B cell (primary cell): ENCODE results near the gene UBD. TPM values are rescaled to one million over a fixed set of nuclear protein-coding genes. Genes with fewer than 3 reads are reported as not detected.

Experiments used
- ATAC-seq: fragments of 200-7000 bp; cut with Tn5 transposase; one replicate; pipeline ENCODE4 v1.10.0; 2021; ENCODE audit warnings: low read depth, mild to moderate bottlenecking, moderate number of reproducible peaks, moderate library complexity
- CTCF ChIA-PET: fragments of 350-600 bp; sonication (Branson Sonifier 250); formaldehyde crosslinking; loops from one replicate; lab custom pipeline; 2021; ENCODE audit warnings: antibody characterized with exemption, inconsistent platforms; lab: Charles Lee
- POLR2A ChIA-PET: fragments of 350-600 bp; sonication (Branson Sonifier 250); formaldehyde crosslinking; loops from one replicate; lab custom pipeline; 2021; ENCODE audit warnings: antibody characterized with exemption; lab: Charles Lee
- DNase-seq: peaks from one replicate; pipeline ENCODE4 v3.0.0; 2013
- H2AFZ ChIP-seq: 2 replicates; pipeline ENCODE4 v1.6.1; 2012; ENCODE audit warnings: mild to moderate bottlenecking, low read depth, low read length; ENCODE audit not compliant: insufficient read depth, poor library complexity, severe bottlenecking
- H3K27ac ChIP-seq, 2 donors: 1 replicate in 1 of 2; 2 replicates in 1 of 2; pipeline ENCODE4 v1.5.1; 2012 to 2013; ENCODE audit warnings: low read length in 2 of 2, mild to moderate bottlenecking in 2 of 2, moderate library complexity in 1 of 2
- H3K27me3 ChIP-seq, 4 experiments: fragments of 200-600 bp in 1 of 4; sonication (generic) in 1 of 4; replicated peaks in 1 of 4; 1 replicate in 2 of 4; 2 replicates in 2 of 4; pipeline versions ENCODE4 v1.6.1 to v1.7.0; 2013 to 2016; ENCODE audit warnings: low read length in 3 of 4, mild to moderate bottlenecking in 2 of 4, mixed read lengths in 1 of 4, moderate library complexity in 1 of 4; ENCODE audit not compliant: insufficient read depth in 4 of 4, control insufficient read depth in 3 of 4; ENCODE audit errors: control extremely low read depth in 1 of 4
- H3K36me3 ChIP-seq, 2 experiments: replicated peaks in 1 of 2; 1 replicate in 1 of 2; 2 replicates in 1 of 2; pipeline versions ENCODE4 v1.6.1 to v1.7.1; 2013; ENCODE audit warnings: low read length in 1 of 2; ENCODE audit not compliant: insufficient read depth in 2 of 2, control insufficient read depth in 1 of 2; ENCODE audit errors: control extremely low read depth in 1 of 2, extremely low read depth in 1 of 2
- H3K4me1 ChIP-seq, 2 donors: fragments of 200-600 bp in 1 of 2; sonication (generic) in 1 of 2; 1 replicate in 1 of 2; 2 replicates in 1 of 2; pipeline versions ENCODE4 v1.5.1 to v1.6.1; 2013 to 2017; ENCODE audit warnings: low read length in 2 of 2; ENCODE audit not compliant: control insufficient read depth in 2 of 2, insufficient read depth in 2 of 2
- H3K4me2 ChIP-seq: replicated peaks from 2 replicates; pipeline ENCODE3; 2012; ENCODE audit warnings: mild to moderate bottlenecking, low read depth, low read length; ENCODE audit not compliant: poor library complexity, severe bottlenecking
- H3K4me3 ChIP-seq, 5 experiments: fragments of 200-600 bp in 1 of 5; sonication (generic) in 1 of 5; 1 replicate in 3 of 5; 2 replicates in 2 of 5; pipeline versions ENCODE4 v1.5.1 to v1.7.0; 2011 to 2016; ENCODE audit warnings: low read length in 4 of 5, mild to moderate bottlenecking in 4 of 5, low read depth in 2 of 5, control low read depth in 1 of 5, moderate library complexity in 1 of 5; ENCODE audit not compliant: insufficient read depth in 1 of 5; ENCODE audit errors: control extremely low read depth in 1 of 5, extremely low read depth in 1 of 5
- H3K79me2 ChIP-seq: fragments of 200-600 bp; sonication (generic); one replicate; pipeline ENCODE4 v1.6.0; 2016; ENCODE audit warnings: low read length; ENCODE audit not compliant: control insufficient read depth, insufficient read depth
- H3K9ac ChIP-seq: fragments of 200-600 bp; sonication (generic); 2 replicates; pipeline ENCODE4 v1.6.1; 2017; ENCODE audit warnings: mild to moderate bottlenecking, low read length, moderate library complexity
- H3K9me3 ChIP-seq, 3 donors: one replicate each; pipeline versions ENCODE4 v1.6.1 to v1.7.1; 2013; ENCODE audit warnings: low read length in 2 of 3; ENCODE audit not compliant: control insufficient read depth in 2 of 3, insufficient read depth in 1 of 3; ENCODE audit errors: control extremely low read depth in 1 of 3
- H4K20me1 ChIP-seq: 2 replicates; pipeline ENCODE4 v1.6.0; 2012; ENCODE audit warnings: mild to moderate bottlenecking, low read length; ENCODE audit not compliant: insufficient read depth, control insufficient read depth, poor library complexity, severe bottlenecking
- H3K27ac Mint-ChIP-seq: one replicate; pipeline ENCODE4 v1.8.0; 2021; ENCODE audit warnings: mixed read lengths
- H3K27me3 Mint-ChIP-seq: one replicate; pipeline ENCODE4 v1.8.0; 2021; ENCODE audit warnings: mixed read lengths
- H3K4me1 Mint-ChIP-seq: one replicate; pipeline ENCODE4 v1.8.0; 2021; ENCODE audit warnings: mixed read lengths
- H3K4me3 Mint-ChIP-seq: one replicate; pipeline ENCODE4 v1.8.0; 2021; ENCODE audit warnings: mixed read lengths
- H3K9me3 Mint-ChIP-seq: one replicate; pipeline ENCODE4 v1.8.0; 2022; ENCODE audit warnings: mixed read lengths; ENCODE audit not compliant: insufficient read depth
- CTCF ChIP-seq: fragments of 200-600 bp; IDR thresholded peaks from one replicate; pipeline ENCODE4 v1.8.0; 2022; ENCODE audit warnings: antibody characterized with exemption, mild to moderate bottlenecking
- EZH2 ChIP-seq: IDR thresholded peaks from 2 replicates; pipeline ENCODE4 v1.6.1; 2012; ENCODE audit warnings: borderline replicate concordance, low read depth, mild to moderate bottlenecking, moderate library complexity, low read length; ENCODE audit not compliant: insufficient read depth, poor library complexity, severe bottlenecking
- WGBS: methylation state at CpG from one replicate; pipeline ENCODE4 v1.1.5; 2013; ENCODE audit warnings: missing lambda C conversion rate; ENCODE audit not compliant: insufficient coverage; 5-methylcytosine and 5-hydroxymethylcytosine counted together
- intact Hi-C: fragments of 100-400 bp; cut with micrococcal nuclease; formaldehyde crosslinking; loops from one replicate; pipeline ENCODE4 v1.10.0; 2022
- polyA plus RNA-seq: library from polyadenylated mRNA; depleted of rRNA; stranded (reverse); fragments of >200 nt; gene quantifications from 2 replicates; pipeline ENCODE4 v1.2.3, GENCODE V29; 2012
- total RNA-seq, 2 donors: library from RNA; stranded (reverse); fragments of 120-200 nt in 1 of 2; gene quantifications; 1 replicate in 1 of 2; 2 replicates in 1 of 2; pipeline versions ENCODE4 v1.2.3 to v1.2.4, GENCODE V29; 2013 to 2022

Gene UBD
- total and polyA plus RNA-seq, 2 donors (not counting 1 experiment from before 2014, with no cell fraction given), result not detected

GRCh38 chr6:29524444-29525310, 34.9 kb downstream of the UBD start:
- Histone ChIP-seq H3K79me2 (no peaks in the 10 kb centered on the region), H3K4me1 (no peaks in the 10 kb centered on the region), H2AFZ (peak overlapping the region; percentile 9), H3K9me3 (no peaks in the 10 kb centered on the region), H3K36me3 (no peaks in the 10 kb centered on the region), H3K4me3 (no peak overlapping the region), H3K27ac (no peak overlapping the region), H3K9ac (no peak overlapping the region), H3K4me2 (no peak overlapping the region), H4K20me1 (no peaks in the 10 kb centered on the region), H3K27me3 (peaks cover 0 to 10% (median 3%) of the 10 kb centered on the region in 4 experiments)
- no peaks in the 10 kb centered on the region for H3K4me1 Mint-ChIP-seq
- POLR2A ChIA-PET, result no interaction called here
- DNase-seq, result no peak
- no peaks in the 10 kb centered on the region for H3K9me3 Mint-ChIP-seq
- TF ChIP-seq CTCF, result no peak
- no peak for TF ChIP-seq EZH2
- no peak overlapping the region for H3K27ac Mint-ChIP-seq
- peaks cover 44% of the 10 kb centered on the region for H3K27me3 Mint-ChIP-seq
- H3K4me3 Mint-ChIP-seq, result no peak overlapping the region
- WGBS, result 14% methylated on average over 4 of the region's 7 CpGs
- ATAC-seq, result no peak
- intact Hi-C loops, result no loop called here
- CTCF ChIA-PET, result no interaction called here

GRCh38 chr6:29524044-29524443, 35.5 kb downstream of the UBD start:
- no peak for DNase-seq
- CTCF ChIA-PET, result no interaction called here
- no CpG with 5 or more reads among the region's 2 CpGs for WGBS

More at GRCh38 chr6:29524044-29524443, 35.5 kb downstream of the UBD start:
- no peaks in the 10 kb centered on the region for H3K79me2 ChIP-seq
- H2AFZ ChIP-seq, result no peak overlapping the region
- H3K4me1 ChIP-seq, result no peaks in the 10 kb centered on the region
- H3K27ac ChIP-seq, result no peak overlapping the region
- H3K9me3 ChIP-seq, result no peaks in the 10 kb centered on the region
- H3K4me3 ChIP-seq, result no peak overlapping the region
- Mint-ChIP-seq H3K27me3 (peaks cover 41% of the 10 kb centered on the region), H3K4me3 (no peak overlapping the region), H3K4me1 (no peaks in the 10 kb centered on the region), H3K9me3 (no peaks in the 10 kb centered on the region), H3K27ac (no peak overlapping the region)
- TF ChIP-seq CTCF (no peak), EZH2 (no peak)
- intact Hi-C loops, result no loop called here
- POLR2A ChIA-PET, result no interaction called here
- peaks cover 0 to 10% (median 3%) of the 10 kb centered on the region in 4 experiments for H3K27me3 ChIP-seq
- no peaks in the 10 kb centered on the region for H3K36me3 ChIP-seq
- no peak for ATAC-seq
- H3K4me2 ChIP-seq, result no peak overlapping the region
- no peak overlapping the region for H3K9ac ChIP-seq
- no peaks in the 10 kb centered on the region for H4K20me1 ChIP-seq
